GM12878 (cell line): ENCODE data around the gene WNT11. TPM values are rescaled to one million over a fixed set of nuclear protein-coding genes. Genes with fewer than 3 reads are reported as not detected.

ENCODE experiments used
- ATAC-seq: fragments of 200-7000 bp; cut with Tn5 transposase; 3 replicates; pipeline ENCODE4 v1.9.1; 2020; ENCODE audit warnings: mild to moderate bottlenecking, moderate library complexity
- BruUV-seq: library from RNA; stranded (reverse); fragments of 400-500 nt; replicated peaks from 2 replicates; lab custom pipeline; 2021; lab: Mats Ljungman, UMichigan
- CTCF ChIA-PET: fragments of 300-600 bp; sonication (Branson Sonifier 250); formaldehyde crosslinking; extraction: SDS; loops from one replicate; lab custom pipeline; 2021; ENCODE audit warnings: inconsistent platforms; lab: Yijun Ruan, JAX
- POLR2A ChIA-PET: fragments of 350-600 bp; formaldehyde crosslinking; extraction: SDS; loops from one replicate; lab custom pipeline; 2021; ENCODE audit warnings: inconsistent platforms; lab: Charles Lee
- RAD21 ChIA-PET: fragments of 300-600 bp; sonication (Branson Sonifier 250); formaldehyde crosslinking; loops from one replicate; lab custom pipeline; 2023; ENCODE audit warnings: antibody characterized with exemption; ENCODE audit not compliant: unreplicated experiment; lab: Charles Lee
- SMC1A ChIA-PET: fragments of 300-600 bp; sonication (Branson Sonifier 250); formaldehyde crosslinking; loops from one replicate; lab custom pipeline; 2023; ENCODE audit not compliant: unreplicated experiment, uncharacterized antibody; lab: Charles Lee
- DNase-seq: peaks from one replicate; pipeline ENCODE4 v3.0.0-alpha.2; 2011; ENCODE audit warnings: low read depth, low spot score
- FAIRE-seq: peaks from 3 replicates; lab custom pipeline; 2011; peaks lifted over from hg19 to GRCh38; lab: Jason Lieb, UNC
- H2AFZ ChIP-seq: 2 replicates; pipeline ENCODE4 v1.6.0; 2011; ENCODE audit warnings: low read depth, low read length, control low read depth; ENCODE audit not compliant: control insufficient read depth
- H3K27ac ChIP-seq: 2 replicates; pipeline ENCODE4 v1.5.1; 2011; ENCODE audit warnings: control low read depth; ENCODE audit not compliant: control insufficient read depth, insufficient read depth
- H3K27me3 ChIP-seq, 2 experiments: replicated peaks in 1 of 2; 2 replicates each; pipeline versions ENCODE4 v1.6.0 to v1.6.1; 2011; ENCODE audit warnings: low read length in 1 of 2; ENCODE audit not compliant: control insufficient read depth in 2 of 2, insufficient read depth in 2 of 2
- H3K36me3 ChIP-seq, 2 experiments: 2 replicates each; pipeline ENCODE4 v1.5.1; 2011; ENCODE audit warnings: low read length in 1 of 2; ENCODE audit not compliant: control insufficient read depth in 2 of 2, insufficient read depth in 2 of 2
- H3K4me1 ChIP-seq: 2 replicates; pipeline ENCODE4 v1.6.1; 2011; ENCODE audit warnings: mild to moderate bottlenecking, low read length, moderate library complexity, mixed read lengths; ENCODE audit not compliant: control insufficient read depth, insufficient read depth
- H3K4me2 ChIP-seq: 2 replicates; pipeline ENCODE4 v1.6.0; 2011; ENCODE audit warnings: control low read depth; ENCODE audit not compliant: control insufficient read depth, insufficient read depth
- H3K4me3 ChIP-seq: fragments of 200-600 bp; sonication (generic); 2 replicates; pipeline ENCODE4 v1.5.1; 2016
- H3K79me2 ChIP-seq: 2 replicates; pipeline ENCODE4 v1.6.0; 2011; ENCODE audit warnings: low read length; ENCODE audit not compliant: control insufficient read depth, insufficient read depth
- H3K9ac ChIP-seq: 2 replicates; pipeline ENCODE4 v1.8.0; 2011; ENCODE audit warnings: low read length, control low read depth, mixed read lengths; ENCODE audit not compliant: control insufficient read depth, insufficient read depth
- H3K9me3 ChIP-seq: replicated peaks from 3 replicates; pipeline ENCODE4 v1.5.1; 2011; ENCODE audit warnings: mild to moderate bottlenecking, low read length; ENCODE audit not compliant: control insufficient read depth, insufficient read depth
- H4K20me1 ChIP-seq: 2 replicates; pipeline ENCODE4 v1.6.0; 2011; ENCODE audit not compliant: control insufficient read depth, insufficient read depth
- ATF2 ChIP-seq: IDR thresholded peaks from 2 replicates; pipeline ENCODE4 v1.6.1; 2012; ENCODE audit warnings: low read length, inconsistent platforms
- BCL11A ChIP-seq: IDR thresholded peaks from 2 replicates; pipeline ENCODE4 v1.6.1; 2011; ENCODE audit warnings: low read depth, low read length
- CHD1 ChIP-seq: IDR thresholded peaks from 2 replicates; pipeline ENCODE4 v1.6.1; 2012; ENCODE audit warnings: low read depth, low read length, improper control_type of control experiment
- E2F8 ChIP-seq: fragments of 450-650 bp; IDR thresholded peaks from 2 replicates; pipeline ENCODE4 v1.6.1; 2018; ENCODE audit warnings: mild to moderate bottlenecking, low read depth, moderate library complexity; ENCODE audit not compliant: partially characterized antibody
- GATAD2B ChIP-seq: fragments of 450-650 bp; conservative IDR thresholded peaks from 2 replicates; pipeline ENCODE4 v1.6.1; 2017; ENCODE audit warnings: low read depth, mild to moderate bottlenecking, moderate library complexity
- NR2C2 ChIP-seq: IDR thresholded peaks from 2 replicates; pipeline ENCODE4 v1.6.1; 2011; ENCODE audit warnings: borderline replicate concordance, low read depth; ENCODE audit not compliant: control insufficient read depth, insufficient read length
- PAX5 ChIP-seq: IDR thresholded peaks from 2 replicates; pipeline ENCODE4 v1.6.1; 2011; ENCODE audit warnings: low read depth, low read length, borderline replicate concordance
- RFX5 ChIP-seq: IDR thresholded peaks from 2 replicates; pipeline ENCODE4 v1.6.1; 2011; ENCODE audit warnings: low read depth, low read length, improper control_type of control experiment
- SMAD1 ChIP-seq: fragments of 450-650 bp; IDR thresholded peaks from 2 replicates; pipeline ENCODE4 v1.6.1; 2018; ENCODE audit warnings: mild to moderate bottlenecking, low read depth; ENCODE audit not compliant: partially characterized antibody
- SREBF2 ChIP-seq: IDR thresholded peaks from 2 replicates; pipeline ENCODE4 v1.6.1; 2012; ENCODE audit warnings: mild to moderate bottlenecking, low read length
- WGBS: methylation state at CpG from one replicate; pipeline ENCODE4 v1.1.6; 2016; ENCODE audit warnings: low lambda C conversion rate; ENCODE audit not compliant: insufficient replicate concordance, insufficient coverage; ENCODE audit errors: missing lambda C conversion rate; 5-methylcytosine and 5-hydroxymethylcytosine counted together
- in situ Hi-C: fragments of 300-500 bp; cut with MboI; formaldehyde crosslinking; loops from 9 replicates; pipeline ENCODE4 v1.14.3; 2018; ENCODE audit warnings: mixed read lengths
- intact Hi-C: fragments of 100-400 bp; cut with micrococcal nuclease; formaldehyde crosslinking; loops from one replicate; pipeline ENCODE4 v1.14.2; 2022; ENCODE audit not compliant: unreplicated experiment
- polyA plus RNA-seq, 11 experiments: library from polyadenylated mRNA; depleted of rRNA in 4 of 11; unstranded in 6 of 11; stranded (reverse) in 5 of 11; fragments of >200 nt; fragmentation: Nextera tagmentation in 4 of 11; fragmentation: Illumina TruSeq in 1 of 11; extraction: Ambion mirVana in 4 of 11; extraction: Trizol in 1 of 11; gene quantifications; 1 replicate in 1 of 11; 2 replicates in 10 of 11; pipeline versions ENCODE4 v1.2.1 to v1.2.3, GENCODE V29; 2011 to 2016; ENCODE audit warnings: inconsistent platforms in 2 of 11, missing spikeins in 2 of 11, low read depth in 1 of 11
- total RNA-seq, 4 experiments: library from RNA; depleted of rRNA in 3 of 4; stranded (reverse); fragments of >200 nt in 3 of 4; fragmentation: Illumina TruSeq in 1 of 4; extraction: Trizol in 1 of 4; gene quantifications; 2 replicates each; pipeline versions ENCODE4 v1.2.1 to v1.2.3, GENCODE V29; 2013 to 2021

Gene WNT11
- total and polyA plus RNA-seq, 10 of the 15 experiments (the other 5 are each of a cell fraction or from before 2014, with no cell fraction given) = 0.05 to 0.19 TPM; not detected in 8

GRCh38 chr11:76228071-76228874, 22.0 kb upstream of the WNT11 start:
- Histone ChIP-seq H2AFZ (no peak overlapping the region), H3K36me3 (no peaks in the 10 kb centered on the region), H3K4me1 (peaks cover 24% of the 10 kb centered on the region), H3K9ac (no peak overlapping the region), H3K27ac (no peak overlapping the region), H3K9me3 (no peaks in the 10 kb centered on the region), H4K20me1 (no peaks in the 10 kb centered on the region), H3K4me3 (no peak overlapping the region), H3K4me2 (no peak overlapping the region), H3K79me2 (no peaks in the 10 kb centered on the region), H3K27me3 (peaks cover 0 to 2% of the 10 kb centered on the region in 2 experiments; a peak in 1 of 4 replicates)
- in situ Hi-C loops (no loop called here), intact Hi-C loops (no loop called here)
- BruUV-seq = no TSS peak
- no peak for ATAC-seq
- WGBS = 51% methylated on average over 15 of the region's 15 CpGs
- no peak for TF ChIP-seq RFX5
- no peak for TF ChIP-seq SMAD1
- TF ChIP-seq E2F8 = no peak
- TF ChIP-seq GATAD2B = no peak
- no peak for TF ChIP-seq NR2C2
- TF ChIP-seq ATF2 = no peak
- no peak for TF ChIP-seq BCL11A
- TF ChIP-seq PAX5 = no peak
- no peak for TF ChIP-seq CHD1
- TF ChIP-seq SREBF2 = no peak
- ChIA-PET POLR2A (no interaction called here), SMC1A (no interaction called here), RAD21 (no interaction called here), CTCF (interaction anchor here (1.5 kb wide), 1 partner anchor 20 kb away, joined by 9 read pairs; no protein-coding TSS in a partner anchor)
- no peak for FAIRE-seq
- no peak for DNase-seq
